NCI-H1930 (cell line): ENCODE measurements around the gene STX16.

Experiments
- DNase-seq, 2 experiments: peaks; one replicate each; lab custom pipeline; 2025; lab: John Stamatoyannopoulos, UW

Gene STX16

DNA sequence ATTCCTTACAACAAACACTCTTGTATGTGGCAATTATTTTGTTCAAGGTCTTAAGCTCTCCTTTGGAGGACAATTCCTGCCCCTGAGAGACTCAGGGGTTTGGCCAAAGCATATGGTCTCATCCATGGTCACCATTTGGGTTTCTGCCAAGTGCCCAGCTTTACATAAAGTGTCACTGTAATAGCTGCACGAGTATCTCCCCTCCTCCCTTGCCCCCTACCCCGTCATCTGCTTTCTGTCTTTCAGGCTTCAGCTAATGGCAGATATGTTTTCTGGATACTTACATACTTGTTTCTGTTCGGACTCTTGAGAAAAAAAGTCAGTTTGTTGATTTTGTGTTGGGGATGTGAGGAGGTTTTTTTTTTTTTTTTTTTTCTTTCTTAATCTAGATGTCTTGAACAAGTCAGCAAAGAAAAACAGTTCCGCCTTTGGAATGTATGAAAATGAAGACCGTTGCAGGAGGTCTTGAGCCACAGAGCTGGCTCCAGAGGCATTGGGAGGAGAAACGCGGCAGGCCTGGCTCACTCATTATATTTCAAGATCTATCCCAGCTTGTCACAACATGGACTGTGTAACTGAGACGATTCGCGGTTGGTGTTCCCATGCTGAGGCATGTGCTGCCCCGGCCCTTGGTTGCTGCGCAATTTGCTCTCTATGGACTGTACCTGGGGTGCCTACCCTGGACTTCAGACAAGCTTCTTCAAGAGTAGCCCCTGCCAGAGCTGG, 32.6 kb upstream of the STX16 start:
- DNase-seq: no peak

DNA sequence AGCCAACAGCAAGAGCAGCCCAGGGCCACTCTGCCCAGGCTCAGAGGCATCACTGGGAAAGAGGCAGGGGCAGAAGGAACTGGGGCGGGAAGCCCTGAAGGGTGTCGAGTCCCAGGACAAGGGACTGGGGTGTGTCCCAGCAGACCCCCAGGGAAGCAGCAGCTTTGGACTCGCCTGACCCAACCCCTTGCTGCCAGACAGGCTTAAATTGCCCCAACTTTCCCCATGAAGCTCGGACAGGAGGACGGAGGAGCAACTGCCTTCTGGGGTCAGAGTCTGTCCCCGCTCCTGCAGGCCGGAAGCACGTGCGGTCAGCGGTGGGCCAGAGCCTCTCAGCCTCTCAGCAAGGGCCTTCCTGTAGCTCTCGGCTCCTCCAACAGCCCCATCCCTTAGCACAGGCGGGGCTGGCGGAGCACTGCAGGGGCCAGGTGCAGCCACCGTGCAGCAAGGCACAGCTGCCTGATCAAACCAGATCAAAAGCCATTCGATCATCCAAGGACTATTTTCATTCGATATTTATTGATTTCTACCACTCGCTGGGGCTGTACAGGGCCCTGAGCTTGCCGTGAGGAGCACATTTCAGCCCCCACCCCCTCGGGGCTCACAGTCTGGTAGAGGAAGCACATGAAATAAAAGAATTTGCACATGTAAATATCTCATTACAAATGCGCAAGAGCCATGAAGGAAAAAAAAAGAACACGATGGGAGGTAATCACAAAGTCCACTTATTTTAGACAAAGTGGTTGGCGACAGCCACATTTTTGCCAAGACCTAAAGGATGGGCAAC, 31.8 kb upstream of the STX16 start:
- DNase-seq: no peak

DNA sequence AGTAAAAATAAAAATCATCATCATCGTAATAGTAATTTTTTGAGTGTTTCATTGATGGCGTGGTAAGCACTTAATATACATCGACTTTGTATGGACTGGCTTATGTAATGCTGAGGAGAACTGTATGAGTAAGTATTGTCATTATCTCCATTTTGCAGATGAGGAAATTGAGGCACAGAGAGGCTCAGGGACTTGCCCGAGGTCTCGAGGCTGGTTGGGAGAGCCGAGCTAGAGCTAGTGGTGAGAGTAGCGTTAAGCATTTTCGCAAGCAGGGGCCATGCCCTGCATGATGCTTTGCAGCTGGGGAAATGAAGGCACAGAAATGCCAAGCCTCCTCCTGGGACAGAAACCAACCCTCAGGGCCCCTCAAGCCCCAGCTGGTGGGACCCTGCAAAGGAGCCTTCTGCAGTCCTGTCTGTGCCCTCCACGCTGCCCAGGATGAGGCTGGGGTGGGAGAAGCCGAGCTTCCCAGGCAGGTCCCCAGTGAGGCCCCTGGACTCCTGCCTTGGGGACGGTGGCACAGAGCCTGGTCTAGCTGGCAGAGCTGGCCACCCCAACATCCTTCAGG, 31.1 kb upstream of the STX16 start:
- DNase-seq: no peak

DNA sequence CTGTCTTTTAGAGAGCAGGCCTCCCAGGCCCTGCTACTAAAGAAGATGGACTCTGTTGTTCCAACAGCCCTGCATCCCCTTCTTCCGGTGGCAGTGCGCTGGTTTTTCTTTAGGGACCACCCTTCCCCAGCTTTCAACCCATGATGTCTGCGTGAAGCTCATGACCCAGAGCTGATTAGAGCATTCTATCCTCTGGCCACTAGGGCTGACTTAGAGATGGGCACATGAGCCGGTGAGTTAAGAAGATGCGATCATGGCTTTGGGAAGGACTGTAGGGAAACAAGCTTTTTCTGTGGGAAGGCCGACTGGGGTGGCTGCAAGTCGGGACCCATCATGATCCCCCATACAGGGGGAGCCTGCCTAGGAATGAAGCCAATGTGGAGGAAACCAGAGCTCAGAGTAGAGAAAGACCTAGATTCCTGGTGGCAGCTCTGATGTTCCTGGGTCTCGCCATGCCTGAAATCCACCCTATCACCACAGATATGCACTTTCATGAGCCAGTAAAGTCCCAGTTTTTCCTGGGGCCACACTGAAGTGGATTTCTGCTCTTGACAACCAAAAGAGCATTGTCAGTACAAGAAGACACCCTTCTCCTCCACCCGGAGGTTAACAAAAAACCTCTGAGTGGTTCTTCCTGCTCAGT, 29.1 kb upstream of the STX16 start:
- no peak for DNase-seq

DNA sequence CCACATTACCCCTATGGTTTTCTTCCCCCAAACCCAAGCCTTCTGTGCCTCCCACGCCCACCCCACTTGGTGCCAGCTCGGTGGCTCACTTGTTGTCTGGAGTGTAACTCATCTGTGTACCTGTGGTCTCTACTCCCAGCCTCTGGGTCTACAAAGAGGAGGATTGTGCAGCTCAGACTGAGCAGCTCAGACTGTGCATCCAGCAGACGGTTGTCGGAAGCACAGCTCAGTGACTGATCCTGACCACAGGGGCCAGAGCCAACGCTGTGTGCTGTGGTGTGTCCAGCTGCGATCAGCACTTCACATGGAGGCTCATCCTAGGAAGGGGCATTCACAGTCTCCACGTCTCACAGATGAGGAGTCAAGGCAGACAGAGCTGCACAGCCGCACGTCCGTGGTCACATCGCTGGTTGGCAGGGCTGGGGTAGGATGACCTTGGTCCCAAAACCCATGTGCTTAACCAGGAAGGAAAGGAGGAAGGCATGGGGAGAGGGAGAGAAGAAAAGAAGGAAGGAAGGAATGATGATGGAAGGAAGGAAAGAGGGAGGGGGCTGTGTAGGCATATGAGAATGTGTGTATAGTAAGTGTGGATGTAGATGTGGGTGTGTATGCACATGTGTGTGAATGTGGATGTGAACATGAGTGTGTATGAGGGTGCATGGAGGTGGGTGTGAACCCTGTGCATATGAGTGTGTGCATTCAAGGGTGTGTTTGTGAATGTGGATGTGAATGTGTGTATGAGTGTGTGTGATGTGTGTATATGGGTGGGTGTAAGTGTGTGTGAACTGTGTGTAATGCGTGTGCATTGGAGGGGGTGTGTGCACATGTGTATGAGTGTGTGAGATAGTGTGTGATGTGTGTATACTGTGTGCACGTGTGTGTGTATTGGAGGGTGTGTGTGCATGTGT, 28.2 kb upstream of the STX16 start:
- DNase-seq: no peak

DNA sequence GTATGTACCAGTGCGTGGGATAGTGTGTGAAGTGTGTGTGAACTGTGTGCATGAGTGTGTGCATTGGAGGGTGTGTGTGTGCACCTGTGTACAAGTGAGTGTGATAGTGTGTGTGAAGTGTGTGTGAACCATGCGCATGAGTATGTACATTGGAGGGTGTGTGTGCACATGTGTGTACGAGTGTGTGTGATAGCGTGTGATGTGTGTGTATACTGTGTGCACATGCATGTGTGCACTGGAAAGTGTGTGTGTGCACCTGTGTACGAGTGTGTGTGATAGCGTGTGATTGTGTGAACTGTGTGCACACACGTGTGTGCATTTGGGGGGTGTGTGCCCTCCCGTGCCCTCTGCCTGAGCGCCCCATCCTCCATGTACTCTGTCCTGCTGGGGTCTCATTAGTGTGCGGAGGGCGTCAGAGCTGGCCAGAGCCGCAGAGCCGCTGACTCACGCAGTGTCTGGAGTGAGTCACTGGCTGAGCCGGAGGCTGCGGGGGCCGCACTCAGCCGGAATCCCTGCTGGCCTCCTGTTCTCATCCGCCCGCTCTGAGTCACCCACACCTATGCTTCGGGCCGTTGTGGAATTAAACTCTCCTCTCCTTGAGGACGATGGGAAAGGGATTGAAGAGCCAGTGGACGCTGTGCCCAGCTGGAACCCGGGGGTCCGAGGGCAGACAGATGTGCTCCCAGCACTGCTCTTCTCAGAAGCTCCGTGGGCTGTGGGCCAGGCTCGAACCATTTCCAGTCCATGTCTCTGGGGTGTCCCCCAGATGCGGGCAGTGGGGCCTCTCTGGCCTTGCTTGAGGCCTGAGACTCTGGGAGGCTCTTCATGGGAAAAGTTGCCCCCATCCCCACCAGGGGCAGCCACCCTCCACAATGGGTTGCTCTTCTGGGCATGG, 27.3 kb upstream of the STX16 start:
- DNase-seq: no peak

DNA sequence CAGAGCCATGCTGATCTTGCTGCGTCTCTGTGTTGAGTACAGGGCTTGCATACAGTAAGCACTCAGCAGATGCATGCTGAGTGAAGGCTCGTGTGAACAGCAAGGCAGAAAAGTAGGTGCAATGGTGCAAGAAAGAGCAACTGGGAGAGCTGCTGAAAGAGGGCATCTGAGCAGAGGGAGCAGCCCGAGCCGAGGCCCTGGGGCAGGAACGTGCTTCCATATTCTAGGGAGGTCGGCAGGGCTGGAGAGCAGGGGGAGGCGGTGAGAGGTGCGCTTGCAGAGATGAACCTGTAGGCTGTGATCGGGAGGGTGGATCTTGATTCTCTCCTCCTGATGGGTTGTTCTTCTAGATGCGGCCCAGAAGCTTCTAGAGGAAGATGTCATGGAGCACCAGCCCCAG, 26.4 kb upstream of the STX16 start:
- DNase-seq: no peak

DNA sequence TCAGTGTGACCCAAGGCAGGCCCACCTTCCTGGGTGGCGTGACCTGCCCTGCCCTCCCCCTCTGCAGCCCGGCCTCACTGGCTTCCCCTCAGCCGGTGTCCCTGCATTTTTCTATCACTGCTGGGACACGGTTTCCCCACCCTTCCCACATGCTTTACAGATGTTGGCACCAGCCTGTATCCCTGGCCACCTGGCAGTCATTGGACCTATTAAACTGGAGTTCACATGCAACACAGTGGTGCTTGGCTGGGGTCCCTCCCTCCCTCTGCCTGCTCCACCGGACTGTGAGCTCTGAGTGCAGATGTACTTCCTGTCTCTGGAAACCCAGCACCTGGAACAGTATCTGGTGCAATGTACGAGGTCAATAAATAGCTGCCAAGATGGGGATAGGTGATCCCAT, 25.5 kb upstream of the STX16 start:
- no peak for DNase-seq

DNA sequence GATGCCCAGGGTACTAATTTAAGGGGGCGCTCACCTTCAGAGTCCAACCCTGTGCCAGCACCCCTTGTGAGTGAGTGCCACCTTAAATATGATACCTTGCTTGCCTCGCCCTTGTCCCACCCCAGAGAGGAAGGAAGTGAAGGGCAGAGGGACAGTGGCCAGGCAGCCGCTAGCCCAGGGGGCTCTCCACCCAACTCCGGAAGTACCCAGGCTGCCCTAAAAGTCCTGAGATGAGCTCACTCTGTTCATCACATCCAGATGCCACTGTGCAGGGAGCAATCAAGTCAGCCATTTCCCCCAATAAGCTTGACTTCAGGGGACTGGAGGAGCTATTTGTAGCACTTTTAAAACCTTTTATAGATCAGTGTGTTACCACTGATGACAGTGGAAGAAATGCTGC, 25.0 kb upstream of the STX16 start:
- DNase-seq: no peak

DNA sequence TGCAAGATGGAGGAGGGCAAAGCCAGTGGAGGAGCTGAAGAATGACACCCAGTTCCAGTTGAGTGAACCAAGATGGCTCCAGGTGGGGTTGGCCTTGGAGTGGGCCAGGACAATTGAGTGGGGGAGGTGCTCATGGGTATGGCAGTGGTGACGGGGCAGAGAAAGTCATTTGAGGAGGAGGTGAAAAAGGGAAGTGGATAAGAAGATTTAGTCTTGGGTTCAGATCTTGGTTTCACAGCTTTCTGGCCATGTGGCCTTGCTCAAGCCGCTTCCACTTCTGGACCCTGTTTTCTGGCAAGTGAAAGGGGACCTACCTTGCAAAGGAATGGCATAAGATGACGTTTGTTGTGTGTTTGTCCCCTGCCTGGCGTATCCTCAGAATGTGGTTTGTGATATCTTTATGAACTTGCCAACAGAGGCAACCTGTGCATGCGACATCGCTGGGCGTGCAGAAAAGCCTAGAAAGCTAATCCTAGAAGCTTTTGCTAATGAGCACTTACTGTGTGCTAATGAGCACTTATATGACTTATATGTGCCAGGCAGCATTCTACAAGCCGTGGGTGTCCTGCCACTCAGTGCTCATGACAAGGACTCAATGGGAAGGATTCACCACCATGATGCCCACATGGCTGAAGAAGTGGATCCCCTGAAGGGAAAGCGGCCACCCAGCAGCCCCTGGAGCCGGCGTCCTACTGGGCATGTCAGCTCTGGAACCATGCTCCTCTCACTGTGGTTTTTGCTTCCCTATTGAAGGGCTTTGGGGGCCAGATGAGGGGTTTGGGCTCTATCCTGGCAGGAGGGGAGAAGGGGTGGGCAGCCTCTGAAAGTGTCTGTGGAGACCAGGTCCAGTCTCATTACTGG, 23.6 kb upstream of the STX16 start:
- DNase-seq: no peak

DNA sequence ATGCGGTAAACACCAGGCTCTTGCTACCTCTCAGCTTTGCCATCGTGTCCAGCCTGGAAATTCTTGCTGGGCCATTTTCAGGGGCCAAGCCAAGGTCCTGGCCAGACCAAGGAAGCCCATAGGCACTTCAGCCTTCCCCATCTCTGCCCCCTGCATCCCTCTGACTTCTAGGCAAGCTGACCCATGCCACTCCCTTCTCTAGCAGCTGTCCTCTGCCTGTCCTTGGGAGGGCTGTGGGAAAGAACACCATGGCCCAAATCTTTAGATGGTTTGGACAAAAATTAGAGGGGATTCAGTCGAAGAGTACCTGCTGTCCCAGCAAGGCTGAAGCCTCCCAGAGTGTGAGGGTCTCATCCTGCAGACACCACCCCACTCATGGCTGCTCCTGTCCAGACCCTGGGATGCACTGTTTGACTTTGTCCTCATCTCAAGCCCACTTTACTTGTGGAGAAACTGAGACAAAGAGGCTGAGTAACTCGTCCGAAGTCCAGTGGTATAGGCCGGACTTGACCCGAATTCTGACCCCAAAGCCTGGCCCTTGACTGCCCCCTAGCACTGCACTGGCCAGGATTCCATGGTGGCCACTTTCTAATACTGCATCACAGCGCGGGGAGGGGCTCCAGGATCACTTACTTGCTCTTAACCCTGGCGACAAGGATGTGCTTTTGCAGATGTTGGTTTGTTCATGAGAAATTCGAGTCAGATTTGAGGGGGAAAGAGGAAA, 22.4 kb upstream of the STX16 start:
- no peak for DNase-seq

DNA sequence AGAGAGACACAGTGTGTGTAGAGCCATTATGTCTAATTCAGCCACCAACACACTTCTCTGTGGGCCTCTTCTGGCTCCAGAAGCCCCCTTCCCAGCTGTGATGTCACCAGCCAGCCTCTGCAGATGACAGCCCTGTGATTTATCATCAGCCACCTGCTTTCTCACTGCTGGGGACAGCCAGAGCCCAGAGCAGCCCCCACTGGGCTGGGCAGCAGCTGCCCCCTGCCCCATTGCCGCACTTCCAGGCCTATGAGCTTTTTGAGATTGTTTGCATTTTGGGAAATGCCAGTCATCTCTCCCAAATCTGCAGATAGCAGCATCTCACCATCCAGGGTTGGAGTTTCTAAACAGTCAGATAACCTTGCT, 21.9 kb upstream of the STX16 start:
- no peak for DNase-seq

DNA sequence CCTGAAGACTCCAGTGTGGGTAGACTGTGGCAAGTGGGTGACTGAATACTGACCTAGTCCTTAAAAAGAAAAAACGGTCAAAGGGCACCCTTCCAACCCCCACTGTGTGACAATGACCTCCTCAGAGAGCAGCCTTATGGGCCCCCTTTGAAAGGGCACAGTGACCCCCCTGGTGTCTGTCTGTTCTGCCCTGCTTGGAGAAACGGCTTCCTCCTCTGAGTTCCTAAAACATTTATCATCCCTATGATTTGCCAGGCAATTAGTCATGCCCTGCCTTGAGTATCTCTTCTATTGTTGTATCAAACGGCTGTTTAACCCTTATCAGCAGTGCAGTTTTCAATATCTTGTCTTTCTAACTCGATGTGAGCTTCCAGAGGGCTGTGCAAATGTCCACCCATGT, 21.0 kb upstream of the STX16 start:
- DNase-seq: no peak

DNA sequence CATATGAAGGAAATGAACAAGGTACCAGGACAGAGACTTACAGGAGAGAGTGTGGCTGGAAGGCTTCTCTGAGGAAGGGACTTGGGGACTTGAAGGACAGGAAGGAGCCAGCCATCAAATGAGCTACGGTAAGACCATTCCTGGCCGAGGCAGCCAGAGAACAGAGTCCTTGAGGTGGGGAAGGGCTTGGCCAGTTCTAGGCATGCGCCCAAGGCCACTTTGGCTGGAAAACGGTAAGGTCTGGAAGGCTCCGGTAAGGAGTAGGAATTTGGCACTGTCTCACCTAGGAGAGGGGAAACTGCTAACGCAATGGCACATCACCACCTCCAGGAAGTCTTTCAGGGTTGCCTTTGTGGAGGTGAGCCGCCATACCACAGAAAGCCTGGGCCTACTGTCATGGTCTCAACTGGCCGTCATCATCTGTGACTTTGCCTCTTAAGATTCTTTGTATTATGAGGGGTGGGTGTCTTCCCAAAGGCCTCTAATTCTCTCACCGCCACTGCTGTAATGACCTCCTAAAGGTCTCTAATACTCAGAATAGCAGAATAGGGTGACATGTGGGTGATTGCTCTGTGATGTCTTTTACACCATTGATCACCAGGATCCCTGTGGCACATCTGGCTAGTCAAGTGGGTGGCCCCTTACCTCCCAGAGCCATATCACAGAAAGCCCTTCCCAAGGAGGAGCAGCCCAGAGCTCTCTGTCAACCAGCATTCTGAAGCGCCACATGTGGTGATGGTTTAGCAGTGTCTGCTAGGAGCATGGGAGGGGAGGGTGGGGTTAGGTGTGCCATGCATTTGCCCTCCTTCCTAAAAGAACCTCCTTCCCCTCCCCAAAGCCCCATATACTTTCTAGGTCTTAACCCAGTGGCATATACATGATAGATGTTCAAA, 17.7 kb upstream of the STX16 start:
- no peak for DNase-seq

DNA sequence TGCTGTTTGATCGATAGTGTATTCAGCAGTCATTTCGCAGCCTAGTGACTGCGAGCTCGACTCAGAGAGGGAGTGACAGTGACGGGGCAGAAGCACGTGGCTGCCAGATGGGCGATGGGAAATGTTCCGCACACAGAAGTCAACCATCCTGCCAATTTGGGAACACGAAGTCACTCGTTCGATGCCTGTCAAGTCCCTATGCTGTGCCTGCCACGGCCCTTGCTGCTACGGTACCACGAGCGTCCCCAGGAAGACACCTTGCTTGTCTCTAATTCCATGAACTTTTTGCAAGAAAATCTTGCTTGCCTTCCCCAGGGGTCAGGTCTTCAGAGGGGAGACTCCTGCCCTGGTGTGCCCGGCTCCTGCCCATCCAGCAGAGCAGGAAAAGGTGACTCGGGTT, 17.0 kb upstream of the STX16 start:
- no peak for DNase-seq

DNA sequence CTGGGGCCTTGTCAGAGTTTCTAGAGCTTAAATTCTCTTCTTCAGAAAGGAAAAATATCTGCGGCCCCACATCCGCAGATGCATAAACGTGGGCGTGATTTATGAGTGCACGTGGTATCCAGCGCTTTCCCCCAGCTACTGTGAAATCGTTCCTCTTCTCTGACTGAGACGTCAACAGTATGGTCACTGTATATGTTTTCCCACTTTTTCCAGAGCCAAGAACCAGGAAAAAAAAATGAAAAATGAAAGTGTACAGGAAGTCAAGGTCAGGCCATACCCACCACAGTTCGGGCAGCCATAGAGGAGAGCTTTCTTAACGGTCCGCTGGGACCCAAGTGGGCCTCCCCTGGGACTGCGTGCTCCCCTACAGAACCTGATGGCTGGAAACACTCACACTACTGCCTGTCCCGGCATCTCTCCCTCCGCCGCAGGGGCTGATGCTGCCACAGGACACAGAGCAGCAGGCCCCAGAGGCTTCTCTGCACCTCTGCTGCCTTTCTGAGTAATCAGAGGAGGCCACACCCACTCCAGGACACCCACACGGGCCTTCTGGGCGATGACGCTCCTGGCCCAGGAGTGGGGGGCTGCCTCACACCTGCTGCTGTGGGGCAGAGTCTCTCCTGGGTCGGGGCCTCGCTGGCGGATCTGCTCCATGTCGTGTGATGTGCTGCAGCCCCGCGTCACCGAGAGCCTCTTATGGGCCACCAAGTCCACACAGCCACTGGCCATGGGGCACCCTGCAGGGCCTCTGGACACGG, 16.4 kb upstream of the STX16 start:
- no peak for DNase-seq

DNA sequence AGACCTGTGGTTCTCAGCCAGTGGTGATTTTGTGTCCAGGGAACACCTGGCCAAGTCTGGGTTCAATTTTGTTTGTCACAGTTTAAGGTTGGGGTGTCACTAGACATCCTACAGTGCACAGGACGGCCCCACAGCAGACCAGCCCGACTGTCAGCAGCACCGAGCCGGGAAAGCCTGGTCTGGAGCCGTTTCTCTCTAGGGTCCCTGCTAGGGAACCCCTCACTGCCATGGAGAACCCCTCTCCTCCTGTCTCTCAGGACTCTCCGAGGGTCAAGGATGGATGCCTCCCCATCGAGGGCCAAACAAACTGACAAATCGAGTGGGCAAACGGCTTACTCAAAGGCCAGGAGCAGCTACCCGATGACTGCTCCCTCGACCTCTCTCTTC, 15.8 kb upstream of the STX16 start:
- no peak for DNase-seq
